NK-92 (cell line): ENCODE measurements around the gene RASD2.

ENCODE experiments used
- DNase-seq: peaks from one replicate; lab custom pipeline; 2025; ENCODE audit not compliant: unreplicated experiment; lab: John Stamatoyannopoulos, UW

RASD2 gene

DNA sequence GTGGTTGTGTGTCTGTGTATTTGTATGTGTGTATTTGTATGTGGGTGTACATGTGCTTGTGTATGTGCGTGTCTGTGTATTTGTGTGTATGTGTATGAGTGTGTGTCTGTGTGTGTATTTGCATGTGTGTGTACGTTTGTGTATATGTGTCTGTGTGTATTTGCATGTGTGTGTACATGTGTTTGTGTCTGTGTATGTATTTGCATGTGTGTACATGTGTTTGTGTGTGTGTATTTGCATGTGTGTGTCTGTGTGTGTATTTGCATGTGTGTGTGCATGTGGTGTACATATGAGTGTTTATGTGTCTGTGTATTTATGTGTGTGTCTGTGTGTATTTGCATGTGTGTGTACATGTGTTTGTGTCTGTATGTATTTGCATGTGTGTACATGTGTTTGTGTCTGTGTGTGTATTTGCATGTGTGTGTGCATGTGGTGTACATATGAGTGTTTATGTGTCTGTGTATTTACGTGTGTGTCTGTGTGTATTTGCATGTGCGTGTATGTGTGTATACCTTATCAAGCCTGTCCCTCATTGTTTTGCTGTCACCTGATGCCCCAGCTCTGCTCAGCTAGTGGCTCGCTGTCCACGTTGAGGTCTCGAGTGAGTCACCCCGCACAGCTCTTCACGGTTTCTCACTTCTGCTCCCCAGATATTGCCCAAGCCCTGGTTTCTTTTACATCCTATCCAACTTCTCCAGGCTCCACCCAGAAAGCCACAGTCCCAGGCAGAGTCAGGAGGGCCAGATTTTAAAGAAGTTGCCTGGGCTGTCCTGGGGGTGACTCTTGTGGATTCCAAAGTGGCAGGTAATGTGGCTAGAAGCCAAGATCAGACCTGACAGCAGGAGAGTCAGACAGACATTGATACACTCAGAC lies 61.3 kb downstream of the RASD2 start:
- no peak for DNase-seq
